Measurements from ENCODE around the gene FUT9. TPM values are rescaled to one million over a fixed set of nuclear protein-coding genes. Genes with fewer than 3 reads are reported as not detected.

FUT9 gene
- polyA plus RNA-seq, 2 of the 4 experiments (the other 2 are of a cell fraction): not detected

DNA sequence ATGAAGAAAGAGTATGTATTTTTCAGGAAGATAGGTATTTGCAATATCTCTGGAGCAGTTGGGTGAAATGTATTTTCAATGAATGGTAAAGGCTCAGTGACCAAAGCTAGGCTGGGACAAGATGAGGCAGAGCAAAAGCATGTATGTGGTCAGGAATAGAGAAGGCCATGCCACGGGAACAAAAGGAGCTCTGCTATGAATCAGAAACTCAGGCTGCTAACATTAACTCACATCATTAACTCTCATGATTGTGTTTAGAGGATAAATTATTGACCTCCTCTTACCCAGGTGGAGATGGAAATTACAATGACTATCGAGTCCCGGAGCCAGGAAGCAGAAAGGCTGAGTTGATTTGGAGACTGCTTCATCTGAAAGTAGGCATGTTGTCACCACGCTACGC is 220.2 kb downstream of the FUT9 start:
- no peak for TF ChIP-seq BHLHE40 (IDR thresholded peaks at IDR 0.05; ENCODE audit: low read depth, low read length)
- TF ChIP-seq ESRRA (IDR thresholded peaks at IDR 0.05; ENCODE audit: borderline replicate concordance, low read length): no peak
- no peak for TF ChIP-seq HOXA7 (CRISPR knock-in tag; IDR thresholded peaks at IDR 0.05)
- DNase-seq (ENCODE audit: low read depth in 1 of 2, low spot score in 1 of 2) (no peak), FAIRE-seq (no peak), ATAC-seq (no peak)
- CTCF ChIA-PET: no interaction called here
- no peak overlapping the region for H3K4me3 ChIP-seq
- 5% methylated on average over 5 of the region's 5 CpGs for WGBS (ENCODE audit: missing lambda C conversion rate)
- H3K4me1 ChIP-seq: no peaks in the 10 kb centered on the region
- POLR2A ChIA-PET: no interaction called here
- no peak overlapping the region for H3K27ac ChIP-seq
- H3K9me3 ChIP-seq: no peaks in the 10 kb centered on the region
- no peak overlapping the region for H3K4me2 ChIP-seq

- TF ChIP-seq PHF8 (IDR thresholded peaks at IDR 0.05; ENCODE audit: borderline replicate concordance, low read depth) (no peak), ZSCAN20 (CRISPR knock-in tag; IDR thresholded peaks at IDR 0.05) (no peak), EP300 (IDR thresholded peaks at IDR 0.05) (no peak), CBX2 (IDR thresholded peaks at IDR 0.05; ENCODE audit: borderline replicate concordance, low read depth) (no peak), HDAC2 (IDR thresholded peaks at IDR 0.05) (no peak), MAFK (IDR thresholded peaks at IDR 0.05; ENCODE audit: partially characterized antibody) (no peak), SMC3 (IDR thresholded peaks at IDR 0.05) (no peak)
- TF ChIP-seq, protein P1, sequence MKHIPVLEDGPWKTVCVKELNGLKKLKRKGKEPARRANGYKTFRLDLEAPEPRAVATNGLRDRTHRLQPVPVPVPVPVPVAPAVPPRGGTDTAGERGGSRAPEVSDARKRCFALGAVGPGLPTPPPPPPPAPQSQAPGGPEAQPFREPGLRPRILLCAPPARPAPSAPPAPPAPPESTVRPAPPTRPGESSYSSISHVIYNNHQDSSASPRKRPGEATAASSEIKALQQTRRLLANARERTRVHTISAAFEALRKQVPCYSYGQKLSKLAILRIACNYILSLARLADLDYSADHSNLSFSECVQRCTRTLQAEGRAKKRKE (CRISPR knock-in tag; IDR thresholded peaks at IDR 0.05; ENCODE audit: low read depth): no peak
- POLR2A ChIA-PET: no interaction called here
- H3K4me1 ChIP-seq: no peaks in the 10 kb centered on the region
These were observed 220.7 kb downstream of the FUT9 start for GRCh38 chr6:96236471-96236870.

GRCh38 chr6:96237638-96238347 is 222.0 kb downstream of the FUT9 start:
- no peak overlapping the region for H3K4me3 ChIP-seq
- H3K9me3 ChIP-seq: no peaks in the 10 kb centered on the region
- H3K27ac ChIP-seq: no peak overlapping the region
- ChIA-PET CTCF (no interaction called here), POLR2A (no interaction called here)
- no peak overlapping the region for H3K4me2 ChIP-seq
- no peak for DNase-seq (ENCODE audit: low read depth in 1 of 2, low spot score in 1 of 2)
- TF ChIP-seq PHF8 (IDR thresholded peaks at IDR 0.05; ENCODE audit: borderline replicate concordance, low read depth): no peak
- no peak for TF ChIP-seq SREBF2 (IDR thresholded peaks at IDR 0.05)
- TF ChIP-seq BCL3 (IDR thresholded peaks at IDR 0.05): no peak
- TF ChIP-seq NR3C1 (IDR thresholded peaks at IDR 0.05): no peak
- TF ChIP-seq EHF (CRISPR knock-in tag; IDR thresholded peaks at IDR 0.05): no peak
- no peak for TF ChIP-seq FOSB (CRISPR knock-in tag; IDR thresholded peaks at IDR 0.05)
- TF ChIP-seq HOXB5 (CRISPR knock-in tag; IDR thresholded peaks at IDR 0.05): no peak
- TF ChIP-seq TFCP2L1 (CRISPR knock-in tag; IDR thresholded peaks at IDR 0.05): no peak
- TF ChIP-seq, protein P2, sequence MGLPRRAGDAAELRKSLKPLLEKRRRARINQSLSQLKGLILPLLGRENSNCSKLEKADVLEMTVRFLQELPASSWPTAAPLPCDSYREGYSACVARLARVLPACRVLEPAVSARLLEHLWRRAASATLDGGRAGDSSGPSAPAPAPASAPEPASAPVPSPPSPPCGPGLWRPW (IDR thresholded peaks at IDR 0.05): no peak
- TF ChIP-seq CBX8 (IDR thresholded peaks at IDR 0.05): no peak
- TF ChIP-seq KDM1A (IDR thresholded peaks at IDR 0.05; ENCODE audit: low read depth): no peak
- TF ChIP-seq ESRRA (IDR thresholded peaks at IDR 0.05; ENCODE audit: borderline replicate concordance, low read length): no peak
- no peak for TF ChIP-seq FOSL2 (IDR thresholded peaks at IDR 0.05)
- no peak for TF ChIP-seq FOSL2 (CRISPR knock-in tag; IDR thresholded peaks at IDR 0.05)
- TF ChIP-seq RAD21 (conservative IDR thresholded peaks at IDR 0.05 in 1 of 2, IDR thresholded peaks at IDR 0.05 in 1 of 2): no peak
- no peak for TF ChIP-seq KDM5A (IDR thresholded peaks at IDR 0.05)
- no peak for TF ChIP-seq NPAS2 (CRISPR knock-in tag; IDR thresholded peaks at IDR 0.05; ENCODE audit: borderline replicate concordance)
- TF ChIP-seq, protein P3, sequence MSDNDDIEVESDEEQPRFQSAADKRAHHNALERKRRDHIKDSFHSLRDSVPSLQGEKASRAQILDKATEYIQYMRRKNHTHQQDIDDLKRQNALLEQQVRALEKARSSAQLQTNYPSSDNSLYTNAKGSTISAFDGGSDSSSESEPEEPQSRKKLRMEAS (IDR thresholded peaks at IDR 0.05): no peak
- TF ChIP-seq RCOR1 (IDR thresholded peaks at IDR 0.05; ENCODE audit: low read depth, low read length): no peak
- ATAC-seq: no peak
- no peaks in the 10 kb centered on the region for H3K4me1 ChIP-seq
- 5% methylated on average over 3 of the region's 3 CpGs for WGBS (ENCODE audit: missing lambda C conversion rate)
- FAIRE-seq: no peak

More at GRCh38 chr6:96236471-96236870, 220.7 kb downstream of the FUT9 start:
- CTCF ChIA-PET: no interaction called here
- Histone ChIP-seq H3K27ac (no peak overlapping the region), H3K4me2 (no peak overlapping the region), H3K9me3 (no peaks in the 10 kb centered on the region), H3K4me3 (no peak overlapping the region)
- DNase-seq (ENCODE audit: low read depth in 1 of 2, low spot score in 1 of 2): no peak
- no peak for ATAC-seq
- FAIRE-seq: no peak
- 14% methylated on average over 3 of the region's 3 CpGs for WGBS (ENCODE audit: missing lambda C conversion rate)

Data from A549 (cell line).